Large intestine (tissue), 3 donors: ENCODE measurements around the gene CLN6. TPM values are rescaled to one million over a fixed set of nuclear protein-coding genes. Genes with fewer than 3 reads are reported as not detected.

Experiments used
- DNase-seq, 2 donors: peaks; one replicate each; pipeline versions ENCODE4 v3.0.0 to v3.0.0-alpha.2; 2013
- H3K27ac ChIP-seq: one replicate; pipeline ENCODE4 v1.5.1; 2013; ENCODE audit warnings: low read length
- H3K27me3 ChIP-seq: 2 replicates; pipeline ENCODE4 v1.6.1; 2013; ENCODE audit warnings: low read length; ENCODE audit not compliant: control insufficient read depth, insufficient read depth
- H3K36me3 ChIP-seq: 2 replicates; pipeline ENCODE4 v1.6.1; 2013; ENCODE audit warnings: low read length; ENCODE audit not compliant: control insufficient read depth, insufficient read depth
- H3K4me1 ChIP-seq: one replicate; pipeline ENCODE4 v1.6.1; 2013; ENCODE audit warnings: low read length; ENCODE audit not compliant: control insufficient read depth, insufficient read depth
- H3K4me3 ChIP-seq: one replicate; pipeline ENCODE4 v1.5.1; 2013; ENCODE audit warnings: low read length
- H3K9me3 ChIP-seq: one replicate; pipeline ENCODE4 v1.6.1; 2013; ENCODE audit warnings: mild to moderate bottlenecking, low read depth, low read length, moderate library complexity; ENCODE audit not compliant: control insufficient read depth
- WGBS: methylation state at CpG from one replicate; pipeline ENCODE4 v1.1.5; 2013; ENCODE audit warnings: low lambda C conversion rate; ENCODE audit not compliant: insufficient coverage; 5-methylcytosine and 5-hydroxymethylcytosine counted together
- polyA plus RNA-seq: library from polyadenylated mRNA; unstranded; fragments of 120-200 nt; gene quantifications from one replicate; pipeline ENCODE4 v1.2.1, GENCODE V29; 2013

The CLN6 gene
- polyA plus RNA-seq, 1 donor = 52.8 TPM

GRCh38 chr15:68201153-68201878 is 28.2 kb downstream of the CLN6 start:
- no CpG with 5 or more reads among the region's 7 CpGs for WGBS
- Histone ChIP-seq H3K4me3 (peak overlapping the region; percentile 2), H3K4me1 (peaks cover 42% of the 10 kb centered on the region), H3K27ac (no peak overlapping the region), H3K9me3 (no peaks in the 10 kb centered on the region), H3K27me3 (no peaks in the 10 kb centered on the region), H3K36me3 (peaks cover 27% of the 10 kb centered on the region)
- no peak for DNase-seq

GRCh38 chr15:68200016-68200861 is 29.3 kb downstream of the CLN6 start:
- peaks cover 38% of the 10 kb centered on the region for H3K36me3 ChIP-seq
- H3K9me3 ChIP-seq = no peaks in the 10 kb centered on the region
- DNase-seq = no peak
- H3K4me1 ChIP-seq = peaks cover 33% of the 10 kb centered on the region
- WGBS = no CpG with 5 or more reads among the region's 16 CpGs
- no peak overlapping the region for H3K27ac ChIP-seq
- H3K4me3 ChIP-seq = peak overlapping the region; percentile 0
- no peaks in the 10 kb centered on the region for H3K27me3 ChIP-seq

- DNase-seq = no peak
- H3K27ac ChIP-seq = no peak overlapping the region
- no peak overlapping the region for H3K4me3 ChIP-seq
- H3K4me1 ChIP-seq = peaks cover 33% of the 10 kb centered on the region
- H3K27me3 ChIP-seq = no peaks in the 10 kb centered on the region
- WGBS = 20% methylated on average over 1 of the region's 11 CpGs
- H3K36me3 ChIP-seq = peaks cover 42% of the 10 kb centered on the region
- H3K9me3 ChIP-seq = no peaks in the 10 kb centered on the region
Measured at GRCh38 chr15:68199340-68199739, 30.2 kb downstream of the CLN6 start.

- DNase-seq = no peak
- Histone ChIP-seq H3K27me3 (no peaks in the 10 kb centered on the region), H3K4me3 (no peak overlapping the region), H3K27ac (no peak overlapping the region), H3K36me3 (peaks cover 55% of the 10 kb centered on the region), H3K9me3 (no peaks in the 10 kb centered on the region), H3K4me1 (peaks cover 30% of the 10 kb centered on the region)
- no CpG with 5 or more reads among the region's 11 CpGs for WGBS
Measured at GRCh38 chr15:68197661-68198437, 31.7 kb downstream of the CLN6 start.

- Histone ChIP-seq H3K4me3 (no peak overlapping the region), H3K36me3 (peaks cover 63% of the 10 kb centered on the region), H3K27ac (no peak overlapping the region), H3K4me1 (peaks cover 24% of the 10 kb centered on the region), H3K27me3 (no peaks in the 10 kb centered on the region), H3K9me3 (no peaks in the 10 kb centered on the region)
- DNase-seq = no peak
- no CpG with 5 or more reads among the region's 8 CpGs for WGBS
Measured at GRCh38 chr15:68197170-68197492, 32.4 kb downstream of the CLN6 start.

GRCh38 chr15:68196445-68197169 is 32.9 kb downstream of the CLN6 start:
- Histone ChIP-seq H3K27ac (no peak overlapping the region), H3K36me3 (peaks cover 67% of the 10 kb centered on the region), H3K9me3 (no peaks in the 10 kb centered on the region), H3K27me3 (no peaks in the 10 kb centered on the region), H3K4me1 (peaks cover 19% of the 10 kb centered on the region), H3K4me3 (no peak overlapping the region)
- WGBS = no CpG with 5 or more reads among the region's 17 CpGs
- no peak for DNase-seq

- no peak for DNase-seq
- H3K27ac ChIP-seq = no peak overlapping the region
- H3K4me1 ChIP-seq = peaks cover 10% of the 10 kb centered on the region
- peaks cover 68% of the 10 kb centered on the region for H3K36me3 ChIP-seq
- WGBS = no CpG with 5 or more reads among the region's 8 CpGs
- H3K27me3 ChIP-seq = no peaks in the 10 kb centered on the region
- no peaks in the 10 kb centered on the region for H3K9me3 ChIP-seq
- H3K4me3 ChIP-seq = no peak overlapping the region
Measured at GRCh38 chr15:68195336-68196112, 34.0 kb downstream of the CLN6 start.

- H3K4me3 ChIP-seq = no peak overlapping the region
- H3K9me3 ChIP-seq = no peaks in the 10 kb centered on the region
- H3K4me1 ChIP-seq = peaks cover 3% of the 10 kb centered on the region
- no CpG with 5 or more reads among the region's 5 CpGs for WGBS
- peaks cover 66% of the 10 kb centered on the region for H3K36me3 ChIP-seq
- no peaks in the 10 kb centered on the region for H3K27me3 ChIP-seq
- H3K27ac ChIP-seq = no peak overlapping the region
- no peak for DNase-seq
Measured at GRCh38 chr15:68192804-68193486, 36.6 kb downstream of the CLN6 start.

GRCh38 chr15:68192117-68192516 is 37.4 kb downstream of the CLN6 start:
- Histone ChIP-seq H3K36me3 (peaks cover 62% of the 10 kb centered on the region), H3K4me1 (peaks cover 3% of the 10 kb centered on the region), H3K9me3 (no peaks in the 10 kb centered on the region), H3K27ac (no peak overlapping the region), H3K27me3 (no peaks in the 10 kb centered on the region), H3K4me3 (no peak overlapping the region)
- WGBS = no CpG with 5 or more reads among the region's 4 CpGs
- no peak for DNase-seq
